Kidney glomerular epithelial cell (primary cell): Measurements from ENCODE around the gene HDAC4.

Experiments
- DNase-seq: peaks from one replicate; lab custom pipeline; 2025; lab: John Stamatoyannopoulos, UW

Gene HDAC4

DNA sequence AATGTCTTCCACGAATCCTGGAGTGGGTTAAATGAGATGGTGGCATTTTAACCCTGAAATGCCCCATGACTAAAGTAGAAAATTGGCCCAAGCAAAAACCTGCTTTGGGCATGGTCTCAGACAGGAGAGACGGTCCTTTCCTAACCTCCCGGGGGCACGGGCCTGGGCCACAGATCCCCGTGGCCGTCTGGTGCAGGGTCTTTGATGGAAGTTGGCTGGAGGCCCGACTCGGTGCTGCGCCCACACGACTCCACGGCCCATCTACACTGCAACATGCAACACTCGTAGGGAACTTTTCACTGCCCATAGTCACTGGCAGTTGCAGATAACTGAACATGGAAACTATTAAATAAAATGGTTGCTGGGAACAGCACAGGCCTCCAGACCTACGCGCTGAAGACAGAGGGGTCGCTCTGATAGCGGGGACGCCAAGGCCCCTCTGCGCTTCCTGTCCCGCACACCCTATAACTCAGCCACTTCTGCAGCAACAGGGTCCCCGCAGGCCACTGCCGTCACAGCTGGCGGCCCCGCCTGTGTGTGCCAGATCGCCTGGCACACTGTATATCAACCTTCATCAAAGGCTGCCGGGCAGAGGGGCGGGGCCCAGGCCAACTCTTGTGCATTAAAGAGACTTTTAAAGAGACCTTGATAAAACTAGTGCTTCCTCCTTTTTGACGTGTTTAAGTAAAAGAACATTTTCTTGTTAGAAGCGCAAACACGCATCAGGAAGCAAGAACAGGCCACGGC, 338.8 kb downstream of the HDAC4 start:
- DNase-seq, result no peak

DNA sequence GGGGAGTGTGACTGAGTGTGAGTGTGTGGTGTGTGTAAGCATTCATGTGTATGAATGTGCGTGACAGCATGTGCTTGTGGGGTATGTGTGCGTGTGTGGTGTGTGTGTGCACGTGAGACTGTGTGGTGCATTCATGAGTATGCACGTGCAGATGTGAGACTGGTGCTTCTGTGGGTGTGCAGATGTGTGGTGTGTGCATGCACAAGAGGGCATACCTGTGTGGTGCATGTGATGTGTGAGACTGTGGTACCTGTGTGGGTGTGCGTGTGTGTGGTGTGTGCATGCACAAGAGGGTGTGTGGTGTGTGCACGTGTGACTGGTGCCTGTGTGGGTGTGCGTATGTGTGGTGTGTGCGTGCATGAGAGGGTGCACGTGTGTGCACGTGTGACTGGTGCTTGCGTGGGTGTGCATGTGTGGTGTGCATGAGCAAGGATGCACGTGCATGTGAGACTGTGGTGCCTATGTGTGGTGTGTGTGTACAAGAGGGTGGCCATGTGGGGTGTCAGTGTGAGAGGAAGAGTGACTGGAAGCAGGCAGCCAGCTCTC, 339.6 kb downstream of the HDAC4 start:
- DNase-seq, result no peak

DNA sequence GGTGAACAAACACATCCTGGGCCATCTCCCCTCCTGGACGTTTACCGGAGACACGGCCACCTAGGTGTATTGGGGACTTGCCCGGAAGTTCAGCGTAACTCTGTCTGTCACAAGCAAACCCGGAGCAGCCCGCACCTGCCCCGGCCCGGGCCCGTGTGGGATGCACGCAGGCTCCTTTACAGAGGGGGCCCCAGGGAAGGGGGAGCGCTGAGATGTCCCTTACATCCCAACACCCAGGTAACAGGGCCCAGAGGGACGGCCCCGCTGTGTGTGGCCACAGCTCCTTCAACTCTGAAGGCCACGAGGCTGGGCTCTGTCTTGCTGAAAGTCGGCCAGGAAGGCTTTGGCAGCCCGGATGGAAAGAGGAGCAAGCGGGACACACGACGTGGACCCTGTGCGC, 340.1 kb downstream of the HDAC4 start:
- no peak for DNase-seq

DNA sequence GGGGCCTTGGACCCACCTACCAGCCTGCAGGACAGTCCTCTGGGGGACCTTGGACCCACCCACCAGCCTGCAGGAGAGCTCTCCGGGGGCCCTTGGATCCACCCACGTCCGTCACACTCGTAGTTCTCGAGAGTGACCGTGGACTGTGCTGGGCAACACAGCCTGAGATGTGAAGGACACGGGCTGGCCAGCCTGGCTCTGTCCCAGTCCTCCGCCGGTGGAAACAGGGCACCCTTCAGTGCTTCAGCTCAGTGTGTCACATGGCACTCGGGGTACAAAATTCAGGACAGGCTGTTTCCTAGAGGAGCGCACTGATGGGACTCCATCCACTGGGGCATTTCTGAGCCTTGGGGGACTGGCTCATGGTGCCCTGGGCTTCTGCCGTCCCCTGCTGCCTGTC, 341.0 kb downstream of the HDAC4 start:
- DNase-seq, result no peak

DNA sequence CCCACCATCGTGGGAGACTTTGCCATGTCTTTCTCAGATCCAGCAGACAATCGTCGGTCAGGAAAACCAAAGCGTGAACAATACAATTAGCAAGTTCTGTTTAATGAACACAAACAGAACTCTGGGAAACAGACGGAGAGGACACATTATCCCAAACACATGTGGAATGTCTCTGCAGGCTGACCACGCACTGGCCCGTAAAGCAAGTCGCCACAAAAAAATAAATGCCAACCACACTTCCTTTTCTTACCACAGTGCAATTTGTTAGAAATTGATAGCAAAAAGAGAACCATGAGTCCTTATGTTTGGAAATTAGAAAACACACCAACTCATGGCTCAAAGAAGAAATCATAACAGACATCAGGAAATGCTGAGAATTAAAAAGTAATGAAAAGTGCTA, 342.1 kb downstream of the HDAC4 start:
- DNase-seq, result no peak

DNA sequence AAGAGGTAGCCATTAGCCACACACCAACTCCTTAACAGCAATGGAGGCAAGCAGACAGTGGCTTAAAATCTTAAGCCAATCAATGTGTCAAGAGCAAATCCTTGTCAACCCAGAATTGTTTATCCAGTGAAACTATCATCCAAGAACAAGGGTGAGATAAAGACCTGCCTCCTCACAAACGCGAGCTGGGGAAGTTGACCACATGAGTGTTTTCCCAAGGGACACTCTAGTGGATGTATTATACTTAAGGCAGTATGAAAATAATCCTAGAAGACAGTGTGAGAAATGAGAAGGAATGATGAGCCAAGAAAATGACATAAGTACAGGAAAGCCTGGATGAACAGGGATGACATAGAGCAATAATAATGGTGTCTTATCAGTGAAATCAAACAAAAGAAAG, 343.3 kb downstream of the HDAC4 start:
- no peak for DNase-seq

DNA sequence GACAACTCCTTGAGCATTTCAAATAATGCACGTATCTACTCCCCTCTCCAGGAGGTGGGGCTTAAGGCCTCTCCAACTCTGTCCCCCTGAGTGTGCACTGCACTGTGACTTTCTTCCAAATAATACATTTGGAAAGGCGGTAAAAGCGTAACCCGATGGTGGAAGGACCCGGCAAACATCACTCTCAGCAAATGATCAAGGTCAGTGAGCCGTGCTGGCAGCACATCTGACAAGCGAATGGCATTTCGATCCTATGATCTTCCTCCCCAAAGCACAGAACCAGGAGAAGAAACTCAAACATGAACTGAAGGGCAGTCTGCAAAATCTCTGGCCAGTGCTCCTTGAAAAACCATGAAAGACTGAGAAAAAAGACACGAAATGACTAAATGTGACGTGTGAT, 344.2 kb downstream of the HDAC4 start:
- no peak for DNase-seq

DNA sequence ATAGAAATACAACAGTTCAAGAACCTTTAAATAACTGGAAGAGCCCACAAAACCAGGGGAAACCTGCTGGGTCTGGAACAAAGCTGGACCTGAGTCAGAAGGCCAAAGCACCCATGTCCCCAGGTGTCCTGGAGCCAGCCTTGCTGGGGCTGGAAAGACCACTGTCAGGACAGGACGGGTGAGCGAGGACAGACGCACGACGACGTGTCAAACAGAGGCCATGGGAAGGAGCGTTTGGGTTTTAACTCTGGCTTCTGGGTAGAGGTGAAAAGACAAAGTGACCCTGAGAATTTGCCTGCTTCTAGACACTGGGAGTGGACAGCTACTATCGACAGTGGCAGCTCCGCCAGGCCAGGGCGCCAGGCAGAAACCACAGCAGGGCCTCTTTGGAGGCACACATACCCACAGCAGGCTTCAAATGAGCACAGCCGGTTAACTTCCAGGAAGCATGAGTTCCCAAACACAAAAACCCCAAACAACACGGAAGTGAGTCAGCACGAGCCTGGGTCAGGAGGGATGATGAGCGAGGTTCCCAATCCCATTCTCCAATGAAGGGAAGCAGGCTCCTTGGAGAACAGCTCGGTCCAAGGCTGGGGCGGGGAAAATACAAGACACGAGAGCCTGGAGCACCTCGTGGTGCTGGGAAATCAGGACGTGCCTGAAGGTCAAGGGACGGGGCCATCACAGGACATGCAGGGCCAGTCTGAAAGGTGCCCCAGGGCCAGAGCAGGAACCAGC, 344.9 kb downstream of the HDAC4 start:
- no peak for DNase-seq

DNA sequence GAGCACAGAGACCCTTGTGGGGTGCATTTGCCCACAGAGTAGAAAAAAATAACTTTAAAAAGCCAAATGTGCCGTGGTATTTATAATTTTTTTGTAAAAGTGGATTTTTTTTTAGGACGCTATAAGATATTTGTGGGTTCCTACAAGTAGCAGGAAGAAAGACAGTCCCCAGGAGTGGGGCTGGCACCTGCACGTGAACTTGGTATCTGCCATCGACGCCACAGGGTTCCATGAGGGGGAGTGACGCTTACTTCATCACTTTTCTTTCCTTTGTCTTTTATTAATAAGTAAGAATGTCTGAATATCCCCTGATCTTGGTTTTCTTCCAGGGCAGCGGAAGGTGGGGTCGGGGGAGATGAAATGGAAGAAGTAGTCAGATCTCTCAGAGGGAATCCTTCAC, 345.9 kb downstream of the HDAC4 start:
- no peak for DNase-seq

DNA sequence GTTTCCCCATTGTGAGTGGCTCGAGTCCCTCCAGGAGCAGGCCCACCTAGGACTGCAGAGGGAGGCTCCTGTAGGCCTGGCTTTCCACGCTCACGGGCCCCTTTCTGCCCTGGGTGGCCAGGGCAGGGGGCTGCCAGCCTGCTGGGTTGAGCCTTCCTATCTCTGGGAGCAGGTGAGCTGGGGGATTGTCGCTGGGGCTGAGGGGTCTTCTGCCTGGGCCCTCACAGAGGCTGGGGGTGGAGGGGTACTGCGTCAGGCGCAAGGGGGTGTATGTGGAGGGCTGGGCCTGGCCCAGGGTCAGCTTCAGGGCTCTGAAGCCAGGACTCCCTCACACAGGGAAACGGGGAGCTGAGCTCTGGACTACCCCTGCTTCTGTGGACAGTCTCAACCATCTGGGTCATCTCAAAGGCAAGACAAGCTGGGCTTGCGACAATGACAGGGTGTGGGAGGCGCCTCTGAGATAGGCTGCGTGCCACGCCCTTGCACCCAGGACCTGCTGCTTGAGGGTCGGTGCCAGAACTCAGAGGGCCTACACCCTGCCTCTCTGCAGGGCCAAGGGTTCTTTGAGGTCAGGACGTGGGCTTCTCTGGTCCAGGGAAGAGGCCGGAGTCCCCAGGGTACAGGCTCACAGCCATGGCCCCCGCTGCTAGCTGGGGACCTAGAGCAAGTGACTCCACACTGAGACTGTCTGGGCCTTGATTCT, 346.9 kb downstream of the HDAC4 start:
- DNase-seq, result no peak

DNA sequence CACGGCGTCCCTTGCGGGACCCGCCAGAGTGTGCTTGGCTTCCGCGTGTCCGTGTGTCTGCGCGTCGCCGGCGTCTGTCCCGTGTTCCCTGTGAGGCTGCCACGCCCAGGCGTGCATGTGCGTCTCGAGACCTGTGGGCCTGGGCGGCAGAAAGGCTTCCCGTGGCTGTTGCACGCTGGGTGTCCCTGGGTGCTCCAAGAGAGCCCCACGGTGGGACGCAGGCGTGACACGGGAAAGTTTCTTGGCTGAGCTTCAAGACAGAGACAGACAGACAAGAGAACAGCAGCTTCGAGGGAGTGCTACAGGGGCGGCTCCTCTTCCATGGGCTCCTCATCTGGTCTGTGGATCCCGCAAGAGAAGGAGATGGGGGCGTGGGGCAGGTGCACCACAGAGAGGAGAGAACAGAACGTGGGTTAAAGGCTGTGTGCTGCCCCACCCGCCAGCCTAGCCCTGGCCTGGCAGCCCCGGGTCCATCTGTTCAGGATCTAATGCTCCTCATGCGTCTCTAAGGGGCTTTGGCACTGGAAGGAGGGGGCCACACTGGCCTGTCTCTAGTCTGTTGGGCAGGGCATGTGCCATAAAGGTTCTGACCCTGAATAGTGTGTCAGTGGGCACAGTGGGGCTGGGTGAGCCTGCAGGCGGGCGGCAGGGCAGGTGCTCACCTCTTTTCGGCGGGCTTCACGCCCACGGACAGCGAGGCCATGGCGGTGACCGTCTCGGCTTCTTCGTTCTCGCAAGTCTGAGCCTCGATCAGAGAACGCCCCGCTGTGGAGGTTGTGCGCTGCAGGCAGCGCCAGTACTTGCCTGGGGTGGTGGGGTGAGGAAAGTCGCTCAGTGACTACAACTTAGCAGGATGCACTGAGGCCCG, 347.8 kb downstream of the HDAC4 start:
- DNase-seq, result no peak

DNA sequence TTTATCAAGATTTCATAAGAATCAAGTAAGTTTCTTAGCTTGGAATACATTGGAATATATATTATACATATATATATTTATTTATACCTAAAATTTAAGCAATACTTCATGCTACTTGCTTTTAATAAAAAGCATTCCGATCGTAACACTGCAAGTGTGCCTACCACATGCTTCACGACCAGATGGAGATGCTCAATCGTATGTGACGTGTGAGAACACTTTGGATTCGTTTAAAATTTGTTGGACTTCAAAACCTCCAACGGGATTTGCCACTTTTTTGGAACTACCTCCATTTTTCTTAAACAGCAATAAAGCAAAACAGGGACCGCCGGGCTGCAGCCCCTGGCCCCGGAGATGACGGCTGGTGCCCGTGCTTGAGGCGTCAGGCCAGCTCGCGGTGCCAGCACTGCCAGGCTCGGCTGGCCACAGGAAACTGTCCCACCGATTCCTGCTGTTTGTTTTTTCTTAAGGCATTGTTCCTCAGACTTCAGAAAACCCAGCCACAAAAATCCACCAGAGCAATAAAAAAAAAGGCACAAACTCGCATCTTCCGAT, 348.9 kb downstream of the HDAC4 start:
- DNase-seq, result no peak

DNA sequence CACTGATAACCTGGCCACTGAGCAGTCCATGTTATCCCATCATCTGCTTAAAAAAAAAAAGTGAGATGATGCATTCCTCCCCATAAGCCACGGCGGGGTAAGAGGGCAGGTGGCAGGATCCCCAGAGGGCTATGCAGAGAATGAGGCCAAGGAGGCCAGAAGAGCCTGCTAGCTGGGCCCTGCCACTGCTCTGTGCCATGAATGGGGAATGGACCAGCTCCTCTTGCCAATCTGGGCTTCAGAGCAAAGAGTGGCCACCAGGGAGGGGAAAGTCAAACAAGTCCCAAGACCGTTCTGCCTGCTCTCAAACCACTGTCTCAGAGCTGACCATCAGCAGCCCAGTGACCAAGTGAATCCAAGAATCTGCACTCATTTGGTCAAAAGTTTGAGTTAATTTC, 350.6 kb downstream of the HDAC4 start:
- no peak for DNase-seq

DNA sequence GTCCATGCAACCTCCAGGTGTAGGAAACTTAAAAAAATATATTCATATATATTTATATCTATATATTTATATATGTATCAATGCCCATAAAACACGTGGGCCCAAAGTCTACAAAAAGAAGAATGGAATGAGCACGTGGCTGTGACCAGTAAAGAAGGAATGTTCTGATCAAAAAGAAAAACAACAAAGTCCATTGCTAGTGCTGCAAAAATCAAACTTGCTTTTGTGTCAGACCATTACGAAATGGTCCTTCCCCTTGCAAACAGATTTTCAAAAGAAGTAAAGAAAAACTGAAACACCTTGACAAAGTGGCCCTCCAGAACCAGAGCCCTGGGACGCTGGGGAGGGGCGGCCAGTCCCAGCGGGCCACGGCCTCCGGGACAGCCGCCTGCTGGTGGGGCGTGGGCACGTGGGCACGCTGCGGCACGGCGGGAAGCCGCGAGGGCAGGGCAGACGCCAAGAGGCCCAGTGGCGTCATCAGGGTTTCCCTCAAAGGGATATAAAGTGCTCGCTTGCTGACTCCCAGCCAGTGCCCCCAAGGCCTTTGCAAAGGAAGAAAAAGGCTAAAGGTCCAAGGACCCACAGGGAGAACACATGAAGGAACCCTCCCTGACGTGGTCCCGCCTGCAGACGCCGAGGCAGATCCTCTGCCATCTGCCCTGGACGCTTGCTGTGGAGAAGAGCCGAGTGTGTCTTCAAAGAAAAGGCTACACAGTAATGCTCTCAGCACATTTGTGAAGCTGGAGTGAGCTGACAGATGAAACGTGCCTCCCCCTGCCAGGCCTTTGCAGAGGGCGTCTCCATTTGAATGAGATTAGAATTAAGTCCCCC, 351.2 kb downstream of the HDAC4 start:
- DNase-seq, result no peak

DNA sequence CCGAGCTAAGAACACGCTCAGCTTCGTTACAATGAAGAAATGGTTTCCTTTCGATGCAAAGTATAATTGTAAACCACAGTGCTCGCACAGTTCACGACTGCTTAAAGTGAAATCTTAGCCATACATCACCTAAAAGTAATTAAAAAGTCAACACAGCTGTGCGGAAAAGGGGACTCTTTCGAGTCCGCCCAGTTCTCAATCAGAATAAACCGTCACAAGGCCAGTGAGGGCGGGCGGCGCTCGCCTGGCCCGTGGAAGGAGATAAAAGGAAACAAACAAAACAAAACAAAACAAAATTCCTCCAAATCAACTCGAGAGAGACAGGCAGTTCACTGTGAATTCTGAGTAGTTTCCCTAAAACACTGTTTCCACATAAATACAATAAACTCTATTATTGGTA, 352.1 kb downstream of the HDAC4 start:
- no peak for DNase-seq

DNA sequence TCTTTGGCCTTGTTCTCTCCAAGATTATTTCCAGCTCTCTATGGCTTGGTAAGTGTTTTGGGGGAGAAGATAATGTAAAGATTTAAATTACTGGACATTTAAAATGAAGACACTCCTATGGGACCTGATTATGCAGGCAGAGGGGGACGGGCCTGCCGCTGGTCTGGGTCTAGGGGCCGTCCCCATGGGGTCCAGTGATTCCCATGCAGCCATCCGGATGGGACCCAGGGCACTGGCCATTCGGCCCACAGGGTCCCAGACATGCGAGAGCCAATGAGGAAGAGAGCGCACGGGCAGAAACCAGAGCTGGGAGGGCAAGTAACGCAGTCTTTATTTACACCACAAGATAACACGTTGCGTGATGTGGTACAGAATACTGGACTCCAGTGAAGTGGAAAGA, 353.0 kb downstream of the HDAC4 start:
- DNase-seq, result no peak

DNA sequence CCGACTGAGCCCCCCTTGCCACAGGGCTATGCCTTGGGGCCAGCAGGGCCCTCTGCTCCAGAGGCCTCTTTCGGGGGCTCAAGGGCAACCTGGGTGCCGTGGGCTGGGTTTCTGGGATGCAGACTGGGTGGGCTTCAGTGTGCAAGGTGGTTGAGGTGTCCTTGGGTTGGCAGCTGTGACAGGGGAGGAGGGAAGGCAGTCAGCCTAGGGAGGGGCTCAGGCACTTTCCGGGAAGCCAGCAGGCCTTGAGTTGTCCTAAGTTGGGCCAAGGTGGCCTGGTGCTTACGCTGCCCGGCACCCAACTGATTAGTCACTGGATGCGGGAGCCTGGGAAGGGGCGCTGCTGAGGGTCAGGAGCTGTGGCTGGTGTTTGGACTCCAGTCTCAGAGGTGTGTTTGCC, 353.4 kb downstream of the HDAC4 start:
- no peak for DNase-seq

DNA sequence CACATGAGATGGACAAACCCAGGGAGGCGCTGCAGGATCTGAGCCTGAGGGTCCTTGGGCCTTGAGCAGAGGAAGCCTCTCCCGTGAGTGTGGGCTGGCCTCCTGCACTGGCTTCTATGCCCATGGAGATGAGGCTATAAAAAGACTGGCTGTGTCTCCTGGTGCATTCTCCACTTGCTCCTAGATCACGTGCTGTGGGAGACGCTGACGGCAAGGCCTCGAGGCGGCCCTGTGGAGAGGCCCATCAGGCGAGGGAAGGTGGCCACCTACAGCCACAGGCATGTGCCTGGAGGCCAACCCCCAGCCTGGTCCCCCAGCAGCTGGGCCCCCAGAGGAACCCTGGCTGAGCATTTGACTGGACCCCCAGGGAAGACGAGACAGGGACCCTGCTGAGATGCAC, 354.0 kb downstream of the HDAC4 start:
- DNase-seq, result no peak

DNA sequence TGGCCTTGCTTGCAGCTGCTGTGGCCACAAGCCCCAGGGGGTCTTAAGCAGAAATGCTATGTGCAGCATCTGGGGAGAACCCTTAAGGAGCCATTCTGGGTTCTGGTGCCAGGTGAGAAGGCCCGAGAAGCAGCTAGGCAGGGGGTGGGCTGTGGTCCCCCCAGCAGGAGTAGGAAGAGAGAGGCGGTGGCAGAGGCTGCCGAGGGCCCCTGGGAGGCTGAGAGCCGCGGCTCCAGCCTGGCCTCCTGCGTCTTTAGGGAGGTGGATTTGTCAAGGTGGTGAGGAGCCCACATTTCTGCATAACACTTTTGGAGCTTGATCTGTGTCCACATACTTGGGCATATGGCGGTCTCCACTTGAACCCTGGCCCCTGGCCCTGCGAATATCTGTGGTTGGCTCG, 356.5 kb downstream of the HDAC4 start:
- no peak for DNase-seq

DNA sequence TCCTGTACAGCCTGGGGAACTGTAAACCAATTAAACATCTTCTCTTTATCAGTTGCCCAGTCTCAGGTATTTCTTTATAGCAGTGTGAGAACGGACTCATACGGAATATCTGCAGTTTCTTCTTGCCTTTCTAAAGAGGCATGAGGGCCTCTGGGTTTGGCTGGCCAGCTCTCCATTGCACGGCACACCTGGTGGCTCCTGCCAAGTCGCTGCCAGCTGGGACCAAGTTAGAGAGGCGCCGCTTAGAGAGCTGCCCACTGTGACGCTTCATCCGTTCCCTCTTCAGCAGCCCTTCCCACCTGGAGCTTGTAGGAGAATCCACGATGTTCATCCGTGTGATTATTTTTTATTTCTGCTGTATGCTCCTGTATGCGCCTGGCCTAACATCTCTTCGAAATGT, 357.5 kb downstream of the HDAC4 start:
- DNase-seq, result no peak
